ENCODE data around the gene SMOC1.

GRCh38 chr14:69895109-69895508 lies 15.9 kb downstream of the SMOC1 start:
- TF ChIP-seq CTCF (IDR thresholded peaks at IDR 0.05; ENCODE audit: borderline replicate concordance, extremely low read depth, low read length, poor library complexity, severe bottlenecking) (no peak), EZH2 (IDR thresholded peaks at IDR 0.05; ENCODE audit: borderline replicate concordance, low read depth, low read length, severe bottlenecking) (no peak)
